OCI-LY7 (cell line): Measurements from ENCODE around the gene PHGDH. TPM values are rescaled to one million over a fixed set of nuclear protein-coding genes. Genes with fewer than 3 reads are reported as not detected.

Source experiments
- BruUV-seq: library from RNA; stranded (reverse); fragments of 400-500 nt; replicated peaks from 2 replicates; lab custom pipeline; 2021; lab: Mats Ljungman, UMichigan
- CTCF ChIA-PET: fragments of 300-600 bp; sonication (Branson Sonifier 250); formaldehyde crosslinking; loops from one replicate; lab custom pipeline; 2022; ENCODE audit warnings: antibody characterized with exemption; ENCODE audit not compliant: unreplicated experiment; lab: Charles Lee
- POLR2A ChIA-PET: fragments of 300-600 bp; sonication (Branson Sonifier 250); formaldehyde crosslinking; loops from one replicate; lab custom pipeline; 2022; ENCODE audit warnings: antibody characterized with exemption; lab: Charles Lee
- DNase-seq: peaks from one replicate; pipeline ENCODE4 v3.0.0-alpha.2; 2015; ENCODE audit warnings: low spot score
- H2AFZ ChIP-seq: fragments of 200-600 bp; sonication (generic), shearing (Covaris generic); 2 replicates; pipeline ENCODE4 v1.6.1; 2014; ENCODE audit warnings: mild to moderate bottlenecking, antibody characterized with exemption, low read length, moderate library complexity
- H3K27ac ChIP-seq: fragments of 200-600 bp; sonication (generic); 2 replicates; pipeline ENCODE4 v1.5.1; 2014; ENCODE audit warnings: mixed run types, low read depth, mild to moderate bottlenecking, moderate library complexity, low read length, inconsistent platforms; ENCODE audit not compliant: poor library complexity, severe bottlenecking
- H3K36me3 ChIP-seq: fragments of 200-600 bp; sonication (generic); 2 replicates; pipeline ENCODE4 v1.6.1; 2014; ENCODE audit warnings: mild to moderate bottlenecking, antibody characterized with exemption, low read length, moderate library complexity, mixed read lengths; ENCODE audit not compliant: insufficient read depth
- H3K4me1 ChIP-seq: fragments of 200-600 bp; sonication (generic); 2 replicates; pipeline ENCODE4 v1.5.1; 2014; ENCODE audit warnings: mild to moderate bottlenecking, low read length; ENCODE audit not compliant: insufficient read depth, poor library complexity, severe bottlenecking
- H3K4me2 ChIP-seq: fragments of 200-600 bp; sonication (generic); 2 replicates; pipeline ENCODE4 v1.6.1; 2014; ENCODE audit warnings: mild to moderate bottlenecking, low read length
- H3K4me3 ChIP-seq: fragments of 200-600 bp; sonication (generic); 2 replicates; pipeline ENCODE4 v1.5.1; 2014; ENCODE audit warnings: mild to moderate bottlenecking, low read depth, low read length; ENCODE audit not compliant: poor library complexity, severe bottlenecking
- H3K79me2 ChIP-seq: fragments of 200-600 bp; sonication (generic); 2 replicates; pipeline ENCODE4 v1.6.1; 2016; ENCODE audit warnings: low read depth, mild to moderate bottlenecking, low read length, moderate library complexity, mixed read lengths; ENCODE audit not compliant: insufficient read depth
- H3K9me2 ChIP-seq: fragments of 200-600 bp; sonication (generic); 2 replicates; pipeline ENCODE4 v1.6.1; 2016; ENCODE audit warnings: mild to moderate bottlenecking, low read length, mixed read lengths; ENCODE audit not compliant: insufficient read depth
- H3K9me3 ChIP-seq: fragments of 200-600 bp; sonication (generic); 2 replicates; pipeline ENCODE4 v1.6.1; 2014; ENCODE audit warnings: mild to moderate bottlenecking, mixed run types, low read length, mixed read lengths
- H4K20me1 ChIP-seq: fragments of 200-600 bp; sonication (generic); 2 replicates; pipeline ENCODE4 v1.6.1; 2014; ENCODE audit warnings: mild to moderate bottlenecking, antibody characterized with exemption, low read length, moderate library complexity, mixed read lengths; ENCODE audit not compliant: insufficient read depth
- CTCF ChIP-seq: fragments of 200-600 bp; sonication (generic); conservative IDR thresholded peaks from 2 replicates; pipeline ENCODE4 v1.5.1; 2014; ENCODE audit warnings: mild to moderate bottlenecking, antibody characterized with exemption, low read length, moderate library complexity, mixed read lengths
- EZH2phosphoT487 ChIP-seq: fragments of 200-600 bp; sonication (generic); IDR thresholded peaks from 2 replicates; pipeline ENCODE4 v1.6.1; 2018; ENCODE audit warnings: low read depth, borderline replicate concordance, mild to moderate bottlenecking, mixed run types, antibody characterized with exemption, low read length, moderate library complexity, mixed read lengths
- intact Hi-C: fragments of 100-400 bp; cut with micrococcal nuclease; formaldehyde crosslinking; loops from one replicate; pipeline ENCODE4 v1.10.0; 2022; ENCODE audit not compliant: unreplicated experiment
- total RNA-seq, 2 experiments: library from RNA; depleted of rRNA in 1 of 2; stranded (reverse); fragments of >200 nt in 1 of 2; shearing (Covaris generic) in 1 of 2; gene quantifications; 2 replicates each; pipeline ENCODE4 v1.2.3, GENCODE V29; 2014 to 2022

The PHGDH gene
- total RNA-seq, 2 experiments from 2014 or later = 287 to 451 TPM

- no peaks in the 10 kb centered on the region for H4K20me1 ChIP-seq
- H3K4me3 ChIP-seq = no peak overlapping the region
- H2AFZ ChIP-seq = no peak overlapping the region
- no peaks in the 10 kb centered on the region for H3K79me2 ChIP-seq
- POLR2A ChIA-PET = interaction anchor here (0.6 to 1.7 kb wide), 3 partner anchors 8 to 185 kb away, joined by 3 to 4 read pairs (median 3); no protein-coding TSS in a partner anchor
- no peaks in the 10 kb centered on the region for H3K9me2 ChIP-seq
- H3K9me3 ChIP-seq = no peaks in the 10 kb centered on the region
- DNase-seq = no peak
- no peak overlapping the region for H3K27ac ChIP-seq
- H3K4me2 ChIP-seq = no peak overlapping the region
- CTCF ChIA-PET = no interaction called here
- H3K4me1 ChIP-seq = no peaks in the 10 kb centered on the region
- no TSS peak for BruUV-seq
- TF ChIP-seq EZH2phosphoT487 = no peak
- TF ChIP-seq CTCF = no peak
- intact Hi-C loops = no loop called here
- H3K36me3 ChIP-seq = no peaks in the 10 kb centered on the region
Observed at GRCh38 chr1:119778886-119779560, 67.3 kb downstream of the PHGDH start.

GRCh38 chr1:119779869-119780356 lies 68.2 kb downstream of the PHGDH start:
- H3K4me2 ChIP-seq = no peak overlapping the region

More at GRCh38 chr1:119779869-119780356, 68.2 kb downstream of the PHGDH start:
- intact Hi-C loops = no loop called here
- Histone ChIP-seq H2AFZ (no peak overlapping the region), H3K27ac (no peak overlapping the region), H3K79me2 (no peaks in the 10 kb centered on the region), H3K9me2 (no peaks in the 10 kb centered on the region), H4K20me1 (no peaks in the 10 kb centered on the region), H3K9me3 (no peaks in the 10 kb centered on the region), H3K36me3 (no peaks in the 10 kb centered on the region), H3K4me3 (no peak overlapping the region), H3K4me1 (no peaks in the 10 kb centered on the region)
- BruUV-seq = no TSS peak
- no peak for TF ChIP-seq CTCF
- no peak for TF ChIP-seq EZH2phosphoT487
- no peak for DNase-seq
- POLR2A ChIA-PET = interaction anchor here (0.9 to 1.7 kb wide), 2 partner anchors 9 to 11 kb away, joined by 3 to 4 read pairs; no protein-coding TSS in a partner anchor
- CTCF ChIA-PET = no interaction called here
